Measurements from ENCODE around the gene CDH16. TPM values are rescaled to one million over a fixed set of nuclear protein-coding genes. Genes with fewer than 3 reads are reported as not detected.

Gene CDH16
- total and polyA plus RNA-seq, 2 of the 13 experiments (the other 11 are each of a cell fraction or from before 2014, with no cell fraction given), result 2.7 to 3.9 TPM

DNA sequence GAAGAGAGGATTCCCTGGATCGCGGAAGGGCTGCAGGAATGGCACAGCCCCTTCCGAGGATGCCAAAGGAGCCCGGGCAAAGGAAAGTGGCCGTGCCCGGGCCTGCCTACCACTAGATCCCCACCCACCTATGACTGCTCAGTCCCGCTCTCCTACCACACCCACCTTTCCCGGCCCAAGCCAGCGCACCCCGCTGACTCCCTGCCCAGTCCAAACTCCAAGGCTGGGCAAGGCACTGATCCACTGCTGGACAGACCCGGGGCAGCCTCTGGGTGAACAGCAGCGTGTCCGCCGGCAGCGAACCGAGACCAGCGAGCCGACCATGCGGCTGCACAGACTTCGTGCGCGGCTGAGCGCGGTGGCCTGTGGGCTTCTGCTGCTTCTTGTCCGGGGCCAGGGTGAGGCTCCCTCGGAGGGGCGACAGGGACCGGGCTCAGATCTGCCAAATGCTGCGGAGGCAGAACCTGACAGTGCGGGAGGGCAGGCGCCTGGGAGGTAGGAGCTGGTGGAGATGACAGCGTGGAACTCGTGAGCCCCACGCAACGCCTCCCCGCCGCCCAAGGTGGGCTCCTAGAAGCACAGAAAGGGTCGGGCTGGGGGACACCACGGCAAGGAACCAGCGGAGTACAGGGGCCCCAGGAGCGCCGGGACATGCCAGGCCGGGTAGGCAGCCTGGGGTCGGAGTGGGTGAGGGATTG is 16.8 kb upstream of the CDH16 start, which contains the start of gene CES2 (continued):
- TF ChIP-seq, protein P1, sequence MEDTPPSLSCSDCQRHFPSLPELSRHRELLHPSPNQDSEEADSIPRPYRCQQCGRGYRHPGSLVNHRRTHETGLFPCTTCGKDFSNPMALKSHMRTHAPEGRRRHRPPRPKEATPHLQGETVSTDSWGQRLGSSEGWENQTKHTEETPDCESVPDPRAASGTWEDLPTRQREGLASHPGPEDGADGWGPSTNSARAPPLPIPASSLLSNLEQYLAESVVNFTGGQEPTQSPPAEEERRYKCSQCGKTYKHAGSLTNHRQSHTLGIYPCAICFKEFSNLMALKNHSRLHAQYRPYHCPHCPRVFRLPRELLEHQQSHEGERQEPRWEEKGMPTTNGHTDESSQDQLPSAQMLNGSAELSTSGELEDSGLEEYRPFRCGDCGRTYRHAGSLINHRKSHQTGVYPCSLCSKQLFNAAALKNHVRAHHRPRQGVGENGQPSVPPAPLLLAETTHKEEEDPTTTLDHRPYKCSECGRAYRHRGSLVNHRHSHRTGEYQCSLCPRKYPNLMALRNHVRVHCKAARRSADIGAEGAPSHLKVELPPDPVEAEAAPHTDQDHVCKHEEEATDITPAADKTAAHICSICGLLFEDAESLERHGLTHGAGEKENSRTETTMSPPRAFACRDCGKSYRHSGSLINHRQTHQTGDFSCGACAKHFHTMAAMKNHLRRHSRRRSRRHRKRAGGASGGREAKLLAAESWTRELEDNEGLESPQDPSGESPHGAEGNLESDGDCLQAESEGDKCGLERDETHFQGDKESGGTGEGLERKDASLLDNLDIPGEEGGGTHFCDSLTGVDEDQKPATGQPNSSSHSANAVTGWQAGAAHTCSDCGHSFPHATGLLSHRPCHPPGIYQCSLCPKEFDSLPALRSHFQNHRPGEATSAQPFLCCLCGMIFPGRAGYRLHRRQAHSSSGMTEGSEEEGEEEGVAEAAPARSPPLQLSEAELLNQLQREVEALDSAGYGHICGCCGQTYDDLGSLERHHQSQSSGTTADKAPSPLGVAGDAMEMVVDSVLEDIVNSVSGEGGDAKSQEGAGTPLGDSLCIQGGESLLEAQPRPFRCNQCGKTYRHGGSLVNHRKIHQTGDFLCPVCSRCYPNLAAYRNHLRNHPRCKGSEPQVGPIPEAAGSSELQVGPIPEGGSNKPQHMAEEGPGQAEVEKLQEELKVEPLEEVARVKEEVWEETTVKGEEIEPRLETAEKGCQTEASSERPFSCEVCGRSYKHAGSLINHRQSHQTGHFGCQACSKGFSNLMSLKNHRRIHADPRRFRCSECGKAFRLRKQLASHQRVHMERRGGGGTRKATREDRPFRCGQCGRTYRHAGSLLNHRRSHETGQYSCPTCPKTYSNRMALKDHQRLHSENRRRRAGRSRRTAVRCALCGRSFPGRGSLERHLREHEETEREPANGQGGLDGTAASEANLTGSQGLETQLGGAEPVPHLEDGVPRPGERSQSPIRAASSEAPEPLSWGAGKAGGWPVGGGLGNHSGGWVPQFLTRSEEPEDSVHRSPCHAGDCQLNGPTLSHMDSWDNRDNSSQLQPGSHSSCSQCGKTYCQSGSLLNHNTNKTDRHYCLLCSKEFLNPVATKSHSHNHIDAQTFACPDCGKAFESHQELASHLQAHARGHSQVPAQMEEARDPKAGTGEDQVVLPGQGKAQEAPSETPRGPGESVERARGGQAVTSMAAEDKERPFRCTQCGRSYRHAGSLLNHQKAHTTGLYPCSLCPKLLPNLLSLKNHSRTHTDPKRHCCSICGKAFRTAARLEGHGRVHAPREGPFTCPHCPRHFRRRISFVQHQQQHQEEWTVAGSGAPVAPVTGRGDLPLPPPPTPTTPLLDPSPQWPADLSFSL (CRISPR knock-in tag; IDR thresholded peaks at IDR 0.05), result no peak
- 0 out of 2 replicates have a peak, but pooled peaks have one; percentile 37 for TF ChIP-seq JUNB (CRISPR knock-in tag; IDR thresholded peaks at IDR 0.05; ENCODE audit: borderline replicate concordance)
- TF ChIP-seq MBD4 (IDR thresholded peaks at IDR 0.05; ENCODE audit: borderline replicate concordance, low read length), result no peak
- TF ChIP-seq ZNF138 (CRISPR knock-in tag; IDR thresholded peaks at IDR 0.05; ENCODE audit: low read depth), result 0 out of 2 replicates have a peak, but pooled peaks have one; percentile 16
- 0 out of 2 replicates have a peak, but pooled peaks have one; percentile 4 for TF ChIP-seq ZFP82 (CRISPR knock-in tag; IDR thresholded peaks at IDR 0.05; ENCODE audit: borderline replicate concordance)
- peak; percentile 80; the same call in 1 of the 2 replicates for TF ChIP-seq ZNF558 (CRISPR knock-in tag; IDR thresholded peaks at IDR 0.05; ENCODE audit: borderline replicate concordance)
- TF ChIP-seq NR2C2 (CRISPR knock-in tag; IDR thresholded peaks at IDR 0.05; ENCODE audit: borderline replicate concordance), result peak; percentile 33; the same call in 1 of the 2 replicates
- TF ChIP-seq, protein P2, sequence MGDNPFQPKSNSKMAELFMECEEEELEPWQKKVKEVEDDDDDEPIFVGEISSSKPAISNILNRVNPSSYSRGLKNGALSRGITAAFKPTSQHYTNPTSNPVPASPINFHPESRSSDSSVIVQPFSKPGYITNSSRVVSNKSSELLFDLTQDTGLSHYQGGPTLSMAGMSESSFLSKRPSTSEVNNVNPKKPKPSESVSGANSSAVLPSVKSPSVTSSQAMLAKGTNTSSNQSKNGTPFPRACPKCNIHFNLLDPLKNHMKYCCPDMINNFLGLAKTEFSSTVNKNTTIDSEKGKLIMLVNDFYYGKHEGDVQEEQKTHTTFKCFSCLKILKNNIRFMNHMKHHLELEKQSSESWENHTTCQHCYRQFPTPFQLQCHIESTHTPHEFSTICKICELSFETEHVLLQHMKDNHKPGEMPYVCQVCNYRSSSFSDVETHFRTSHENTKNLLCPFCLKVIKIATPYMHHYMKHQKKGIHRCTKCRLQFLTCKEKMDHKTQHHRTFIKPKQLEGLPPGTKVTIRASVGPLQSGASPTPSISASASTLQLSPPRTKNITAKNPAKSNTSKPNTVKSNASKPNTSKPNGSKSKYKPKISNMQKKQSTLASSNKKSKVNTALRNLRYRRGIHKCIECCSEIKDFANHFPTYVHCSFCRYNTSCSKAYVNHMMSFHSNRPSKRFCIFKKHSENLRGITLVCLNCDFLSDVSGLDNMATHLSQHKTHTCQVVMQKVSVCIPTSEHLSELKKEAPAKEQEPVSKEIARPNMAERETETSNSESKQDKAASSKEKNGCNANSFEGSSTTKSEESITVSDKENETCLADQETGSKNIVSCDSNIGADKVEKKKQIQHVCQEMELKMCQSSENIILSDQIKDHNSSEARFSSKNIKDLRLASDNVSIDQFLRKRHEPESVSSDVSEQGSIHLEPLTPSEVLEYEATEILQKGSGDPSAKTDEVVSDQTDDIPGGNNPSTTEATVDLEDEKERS (CRISPR knock-in tag; IDR thresholded peaks at IDR 0.05), result no peak
- no peak for TF ChIP-seq ZNF7 (CRISPR knock-in tag; IDR thresholded peaks at IDR 0.05)
- no peak for TF ChIP-seq ZBTB21 (CRISPR knock-in tag; IDR thresholded peaks at IDR 0.05)
- TF ChIP-seq ZNF614 (CRISPR knock-in tag; IDR thresholded peaks at IDR 0.05; ENCODE audit: borderline replicate concordance), result peak; percentile 69; the same call in 1 of the 2 replicates
- TF ChIP-seq LCORL (IDR thresholded peaks at IDR 0.05), result no peak
- TF ChIP-seq LCORL (CRISPR knock-in tag; IDR thresholded peaks at IDR 0.05), result peak; percentile 88
- TF ChIP-seq ZNF331 (CRISPR knock-in tag; IDR thresholded peaks at IDR 0.05), result peak; percentile 49; the same call in 1 of the 2 replicates
- peak; percentile 62; the same call in 1 of the 2 replicates for TF ChIP-seq SAFB2 (CRISPR knock-in tag; IDR thresholded peaks at IDR 0.05; ENCODE audit: borderline replicate concordance, low read depth)
- TF ChIP-seq ZNF547 (CRISPR knock-in tag; IDR thresholded peaks at IDR 0.05), result peak; percentile 93
- no peak for TF ChIP-seq MATR3 (CRISPR knock-in tag; IDR thresholded peaks at IDR 0.05)
- peak; percentile 87 for TF ChIP-seq ZNF772 (CRISPR knock-in tag; IDR thresholded peaks at IDR 0.05)
- peak; percentile 98 for TF ChIP-seq ZNF567 (CRISPR knock-in tag; IDR thresholded peaks at IDR 0.05; ENCODE audit: borderline replicate concordance)
- no peak for TF ChIP-seq HOXA5 (CRISPR knock-in tag; IDR thresholded peaks at IDR 0.05)

All from HepG2 (cell line).